Skin of body (tissue), 3 donors: Measurements from ENCODE around the gene PAX1. TPM values are rescaled to one million over a fixed set of nuclear protein-coding genes. Genes with fewer than 3 reads are reported as not detected.

Source experiments
- DNase-seq: peaks from one replicate; lab custom pipeline; 2025; lab: John Stamatoyannopoulos, UW
- small RNA-seq: library from RNA; depleted of rRNA; stranded (forward); fragments of <200 nt; gene quantifications from one replicate; pipeline ENCODE3, GENCODE V24; 2014; ENCODE audit warnings: low replicate concordance
- total RNA-seq: library from RNA; depleted of rRNA; stranded (reverse); fragments of >200 nt; gene quantifications from one replicate; pipeline ENCODE4 v1.2.3, GENCODE V29; 2014

Gene PAX1
- total RNA-seq, 1 donor from 2014 or later, result 1.2 TPM

DNA sequence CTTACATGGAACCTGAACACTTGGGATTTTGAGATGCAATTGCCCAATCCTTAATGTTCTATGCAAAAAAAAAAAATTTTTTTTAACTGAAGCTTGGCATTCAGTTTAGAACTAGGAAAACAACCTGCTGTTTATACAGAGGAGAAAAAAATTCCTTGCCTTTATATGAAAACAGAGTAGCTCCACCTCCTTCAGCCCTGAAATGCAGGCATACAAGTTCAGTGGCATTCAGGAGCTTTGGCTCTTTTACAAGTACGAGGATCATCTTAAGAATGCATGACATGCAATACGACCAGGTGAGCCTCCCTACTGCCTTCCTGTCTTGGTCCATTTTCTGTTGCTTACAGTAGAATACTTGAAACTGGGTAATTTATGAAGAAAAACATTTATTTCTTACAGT, 20.4 kb downstream of the PAX1 start:
- no peak for DNase-seq

GRCh38 chr20:21729316-21729715, 23.9 kb downstream of the PAX1 start:
- DNase-seq, result no peak

DNA sequence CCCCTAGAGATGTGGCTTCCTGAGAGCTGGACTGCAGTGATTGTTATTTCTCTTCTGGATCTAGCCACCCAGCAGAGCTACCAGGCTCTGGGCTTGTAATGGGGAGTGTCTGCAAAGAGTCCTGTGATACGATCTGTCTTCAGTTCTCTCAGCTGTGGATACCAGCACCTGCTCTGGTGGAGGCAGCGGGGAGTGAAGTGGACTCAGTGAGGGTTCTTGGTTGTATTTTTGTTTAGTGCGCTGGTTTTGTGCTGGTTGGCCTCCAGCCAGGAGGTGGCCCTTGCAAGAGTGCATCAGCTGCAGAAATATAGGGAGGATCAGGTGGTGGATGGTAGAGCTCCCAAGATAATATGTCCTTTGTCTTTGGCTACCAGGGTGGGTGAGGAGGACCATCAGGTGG, 33.7 kb downstream of the PAX1 start:
- DNase-seq, result no peak

- no peak for DNase-seq
Measured at GRCh38 chr20:21739682-21740081, 34.2 kb downstream of the PAX1 start.

GRCh38 chr20:21741266-21741665, 35.8 kb downstream of the PAX1 start:
- DNase-seq, result no peak

GRCh38 chr20:21762646-21763045, 57.2 kb downstream of the PAX1 start:
- no peak for DNase-seq

DNA sequence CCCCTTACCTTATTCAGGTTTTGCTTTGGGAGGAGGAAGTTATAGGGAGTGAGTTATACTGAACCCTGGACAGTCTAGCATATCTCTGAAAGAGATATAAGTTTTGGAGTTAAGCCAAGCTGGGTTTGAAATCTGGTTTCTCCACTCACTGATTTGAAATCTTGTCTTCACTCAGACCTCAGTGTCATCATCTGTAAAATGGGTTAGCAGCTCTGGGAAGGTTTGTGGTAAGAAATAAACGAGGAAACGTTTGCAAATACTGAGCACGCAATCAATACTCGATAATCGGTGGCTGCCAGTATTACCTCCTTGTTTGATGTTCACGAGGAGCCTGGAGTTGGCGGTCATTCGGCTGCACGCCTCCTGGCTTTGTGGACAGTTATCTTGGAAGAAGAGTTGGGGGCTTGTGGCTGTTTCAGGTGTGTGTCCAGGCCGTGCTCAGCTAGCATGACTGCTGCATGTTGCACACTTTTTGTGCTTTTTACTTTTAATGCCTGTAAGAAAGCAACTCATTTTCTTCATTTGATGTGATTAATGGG, 61.8 kb downstream of the PAX1 start:
- no peak for DNase-seq

DNA sequence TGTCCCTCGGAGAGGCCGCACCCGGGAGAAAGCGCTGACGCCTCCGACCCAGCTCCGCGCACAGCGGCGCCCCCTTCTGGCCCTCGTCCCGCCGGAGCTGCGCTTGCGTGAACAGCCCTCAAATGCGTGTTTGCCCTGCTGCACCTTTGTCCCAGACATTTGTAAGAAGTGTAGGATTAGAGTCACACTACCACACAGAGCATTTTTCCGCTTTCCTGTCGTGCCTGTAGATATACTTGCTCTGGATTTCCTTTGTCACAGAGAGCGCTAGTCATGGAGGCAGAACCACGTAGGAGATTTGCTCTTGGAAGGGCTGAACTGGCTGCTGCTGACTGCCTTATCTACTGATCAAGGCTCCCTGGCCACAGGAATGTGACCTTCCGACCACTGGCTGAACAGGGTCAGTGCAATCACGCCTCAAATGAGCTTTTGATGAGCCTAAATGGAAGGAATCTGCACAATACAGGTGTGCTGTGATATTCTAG, 62.3 kb downstream of the PAX1 start:
- no peak for DNase-seq

Small RNAs within 50 kb of the gene (small RNA-seq; reads per million reads assigned to genes)
- gene RPL41P1, result not detected

Other genes with a start within 250 kb of the PAX1 start
- not detected for gene NKX2-2, start 191.6 kb upstream of the PAX1 start, total RNA-seq